IPS-18c (cell line): Measurements from ENCODE around the gene PKD1.
"Not testable (repeated sequence)": the region's sequence is repeated elsewhere in the genome, so short reads cannot be mapped to it uniquely, and the experiment has no call there.

Experiments used
- H3K4me3 ChIP-seq: 2 replicates; pipeline ENCODE4 v1.7.0; 2013; ENCODE audit warnings: low read depth, mild to moderate bottlenecking, low read length, moderate library complexity; ENCODE audit not compliant: insufficient read depth
- H3K9me3 ChIP-seq: one replicate; pipeline ENCODE4 v1.6.1; 2013; ENCODE audit warnings: mild to moderate bottlenecking, low read length, moderate library complexity; ENCODE audit not compliant: control insufficient read depth, insufficient read depth

Gene PKD1

GRCh38 chr16:2142942-2143877, 7.5 kb upstream of the PKD1 start:
- Histone ChIP-seq H3K4me3 (no peak overlapping the region), H3K9me3 (no peaks in the 10 kb centered on the region)

GRCh38 chr16:2135071-2135470, 627 bp downstream of the PKD1 start:
- not testable (repeated sequence) for H3K9me3 ChIP-seq

GRCh38 chr16:2133797-2134196, 1.9 kb downstream of the PKD1 start:
- H3K9me3 ChIP-seq, H3K4me3 ChIP-seq: not testable (repeated sequence)

More at GRCh38 chr16:2135071-2135470, 627 bp downstream of the PKD1 start:
- peak overlapping the region; percentile 36 for H3K4me3 ChIP-seq

- H3K4me3 ChIP-seq, H3K9me3 ChIP-seq: not testable (repeated sequence)
Measured at GRCh38 chr16:2129890-2130447, 5.7 kb downstream of the PKD1 start.

- H3K4me3 ChIP-seq, H3K9me3 ChIP-seq: not testable (repeated sequence)
Measured at GRCh38 chr16:2129251-2129650, 6.4 kb downstream of the PKD1 start.

- H3K4me3 ChIP-seq, H3K9me3 ChIP-seq: not testable (repeated sequence)
Measured at GRCh38 chr16:2127630-2128280, 7.9 kb downstream of the PKD1 start.

GRCh38 chr16:2126928-2127556, 8.7 kb downstream of the PKD1 start:
- not testable (repeated sequence) for H3K4me3 ChIP-seq

GRCh38 chr16:2126161-2126743, 9.4 kb downstream of the PKD1 start:
- not testable (repeated sequence) for H3K4me3 ChIP-seq, H3K9me3 ChIP-seq

More at GRCh38 chr16:2126928-2127556, 8.7 kb downstream of the PKD1 start:
- not testable (repeated sequence) for H3K9me3 ChIP-seq

- not testable (repeated sequence) for H3K4me3 ChIP-seq, H3K9me3 ChIP-seq
Measured at GRCh38 chr16:2125609-2126008, 10.1 kb downstream of the PKD1 start.

GRCh38 chr16:2124694-2125444, 10.8 kb downstream of the PKD1 start:
- H3K4me3 ChIP-seq, H3K9me3 ChIP-seq: not testable (repeated sequence)

- not testable (repeated sequence) for H3K9me3 ChIP-seq, H3K4me3 ChIP-seq
Measured at GRCh38 chr16:2124377-2124693, 11.4 kb downstream of the PKD1 start.

- not testable (repeated sequence) for H3K4me3 ChIP-seq, H3K9me3 ChIP-seq
Measured at GRCh38 chr16:2123706-2124376, 11.9 kb downstream of the PKD1 start.

- H3K9me3 ChIP-seq, H3K4me3 ChIP-seq: not testable (repeated sequence)
Measured at GRCh38 chr16:2122934-2123683, 12.6 kb downstream of the PKD1 start.

GRCh38 chr16:2122429-2122828, 13.3 kb downstream of the PKD1 start:
- H3K9me3 ChIP-seq, result no peaks in the 10 kb centered on the region

GRCh38 chr16:2121853-2122252, 13.8 kb downstream of the PKD1 start:
- Histone ChIP-seq H3K4me3 (no peak overlapping the region), H3K9me3 (no peaks in the 10 kb centered on the region)

More at GRCh38 chr16:2122429-2122828, 13.3 kb downstream of the PKD1 start:
- H3K4me3 ChIP-seq, result no peak overlapping the region

- H3K4me3 ChIP-seq, result not testable (repeated sequence)
Measured at GRCh38 chr16:2121325-2121724, 14.4 kb downstream of the PKD1 start.

More at GRCh38 chr16:2121325-2121724, 14.4 kb downstream of the PKD1 start:
- H3K9me3 ChIP-seq, result not testable (repeated sequence)
